Measurements from ENCODE around the gene B3GNT2. TPM values are rescaled to one million over a fixed set of nuclear protein-coding genes. Genes with fewer than 3 reads are reported as not detected.
A peak's percentile ranks its signal among the peaks of the same experiment; 100 is the strongest.
"Not testable (repeated sequence)": the region's sequence is repeated elsewhere in the genome, so short reads cannot be mapped to it uniquely, and the experiment has no call there.

The B3GNT2 gene
- polyA plus RNA-seq, 3 donors = 34.1 to 37.5 (median 37.2) TPM

GRCh38 chr2:62184512-62185230, 11.2 kb upstream of the B3GNT2 start:
- no peak for DNase-seq (ENCODE audit: low read depth in 3 of 3, low spot score in 2 of 3)

- DNase-seq (ENCODE audit: low read depth in 3 of 3, low spot score in 2 of 3) = no peak
These were observed 10.3 kb upstream of the B3GNT2 start for GRCh38 chr2:62185475-62186155.

GRCh38 chr2:62186156-62186905, 9.6 kb upstream of the B3GNT2 start:
- no peak for DNase-seq (ENCODE audit: low read depth in 3 of 3, low spot score in 2 of 3)

GRCh38 chr2:62187246-62187645, 8.7 kb upstream of the B3GNT2 start:
- no peak for DNase-seq (ENCODE audit: low read depth in 3 of 3, low spot score in 2 of 3)

GRCh38 chr2:62188416-62188815, 7.5 kb upstream of the B3GNT2 start:
- DNase-seq (ENCODE audit: low read depth in 3 of 3, low spot score in 2 of 3) = no peak

GRCh38 chr2:62189196-62189595, 6.7 kb upstream of the B3GNT2 start:
- no peak for DNase-seq (ENCODE audit: low read depth in 3 of 3, low spot score in 2 of 3)

GRCh38 chr2:62192811-62193210, 3.1 kb upstream of the B3GNT2 start:
- DNase-seq (ENCODE audit: low read depth in 3 of 3, low spot score in 2 of 3) = no peak

GRCh38 chr2:62194558-62195420, 1.1 kb upstream of the B3GNT2 start:
- no peak for DNase-seq (ENCODE audit: low read depth in 3 of 3, low spot score in 2 of 3)

- peak in 1 of 3 donors; percentile 15 for DNase-seq (ENCODE audit: low read depth in 3 of 3, low spot score in 2 of 3)
These were observed 475 bp downstream of the B3GNT2 start for GRCh38 chr2:62196278-62196901.

GRCh38 chr2:62197011-62197924, 1.4 kb downstream of the B3GNT2 start:
- peak in 1 of 3 donors; percentile 15 for DNase-seq (ENCODE audit: low read depth in 3 of 3, low spot score in 2 of 3)

GRCh38 chr2:62197925-62198633, 2.2 kb downstream of the B3GNT2 start:
- DNase-seq (ENCODE audit: low read depth in 3 of 3, low spot score in 2 of 3) = no peak

GRCh38 chr2:62198854-62199253, 2.9 kb downstream of the B3GNT2 start:
- DNase-seq (ENCODE audit: low read depth in 3 of 3, low spot score in 2 of 3) = not testable (repeated sequence)

GRCh38 chr2:62199392-62200125, 3.6 kb downstream of the B3GNT2 start:
- no peak for DNase-seq (ENCODE audit: low read depth in 3 of 3, low spot score in 2 of 3)

GRCh38 chr2:62200291-62200841, 4.5 kb downstream of the B3GNT2 start:
- no peak for DNase-seq (ENCODE audit: low read depth in 3 of 3, low spot score in 2 of 3)

GRCh38 chr2:62200868-62201267, 5.0 kb downstream of the B3GNT2 start:
- DNase-seq (ENCODE audit: low read depth in 3 of 3, low spot score in 2 of 3) = no peak

GRCh38 chr2:62201307-62201706, 5.4 kb downstream of the B3GNT2 start:
- DNase-seq (ENCODE audit: low read depth in 3 of 3, low spot score in 2 of 3) = no peak

- DNase-seq (ENCODE audit: low read depth in 3 of 3, low spot score in 2 of 3) = no peak
These were observed 6.3 kb downstream of the B3GNT2 start for GRCh38 chr2:62202019-62202722.
